CD4-positive, alpha-beta T cell treated with Interleukin-6 for 4 hours (primary cell): Measurements from ENCODE around the gene TXNL4A.

Experiments
- DNase-seq: peaks from one replicate; pipeline ENCODE4 v3.0.0-alpha.2; 2020; ENCODE audit warnings: mixed read lengths

TXNL4A gene

GRCh38 chr18:79963658-79964329 lies 24.6 kb downstream of the TXNL4A start:
- no peak for DNase-seq

GRCh38 chr18:79962835-79963657 lies 25.3 kb downstream of the TXNL4A start:
- peak; percentile 35 for DNase-seq

GRCh38 chr18:79962311-79962710 lies 26.1 kb downstream of the TXNL4A start:
- DNase-seq = no peak

- DNase-seq = no peak
Measured at GRCh38 chr18:79961527-79962291, 26.7 kb downstream of the TXNL4A start.

- no peak for DNase-seq
Measured at GRCh38 chr18:79960921-79961526, 27.3 kb downstream of the TXNL4A start.

GRCh38 chr18:79960161-79960801 lies 28.1 kb downstream of the TXNL4A start:
- peak; percentile 17 for DNase-seq

- DNase-seq = no peak
Measured at GRCh38 chr18:79958981-79959380, 29.4 kb downstream of the TXNL4A start.

- DNase-seq = no peak
Measured at GRCh38 chr18:79956276-79956675, 32.1 kb downstream of the TXNL4A start.

- no peak for DNase-seq
Measured at GRCh38 chr18:79955302-79956075, 32.9 kb downstream of the TXNL4A start.

GRCh38 chr18:79954791-79955190 lies 33.6 kb downstream of the TXNL4A start:
- no peak for DNase-seq

GRCh38 chr18:79953971-79954651 lies 34.3 kb downstream of the TXNL4A start:
- DNase-seq = no peak

- no peak for DNase-seq
Measured at GRCh38 chr18:79952996-79953559, 35.3 kb downstream of the TXNL4A start.

- no peak for DNase-seq
Measured at GRCh38 chr18:79952456-79952995, 35.8 kb downstream of the TXNL4A start.

GRCh38 chr18:79951545-79952455 lies 36.6 kb downstream of the TXNL4A start, which contains the start of gene SLC66A2:
Gene SLC66A2, minus strand, starts transcription at chr18:79951653. Its CDS starts 727 bp downstream, at chr18:79950926.
- peak; percentile 95 for DNase-seq

GRCh38 chr18:79950515-79951341 lies 37.6 kb downstream of the TXNL4A start:
- DNase-seq = peak; percentile 38

GRCh38 chr18:79949697-79950487 lies 38.5 kb downstream of the TXNL4A start:
- DNase-seq = no peak

GRCh38 chr18:79948719-79949411 lies 39.5 kb downstream of the TXNL4A start:
- DNase-seq = no peak
